GM12875 (cell line): ENCODE data around the gene ZNF260.
"Not testable (repeated sequence)": the region's sequence is repeated elsewhere in the genome, so short reads cannot be mapped to it uniquely, and the experiment has no call there.

Experiments
- H3K4me3 ChIP-seq: one replicate; pipeline ENCODE4 v1.5.1; 2011; ENCODE audit warnings: low read depth, low read length, control low read depth
- CTCF ChIP-seq: IDR thresholded peaks from 2 replicates; pipeline ENCODE4 v1.5.1; 2011; ENCODE audit warnings: low read depth, mild to moderate bottlenecking, control low read depth, inconsistent platforms, low read length, moderate library complexity, borderline replicate concordance; ENCODE audit not compliant: insufficient read depth

Gene ZNF260

GRCh38 chr19:36514012-36514612 is 14.0 kb downstream of the ZNF260 start:
- no peak overlapping the region for H3K4me3 ChIP-seq
- TF ChIP-seq CTCF, result no peak

- no peak for TF ChIP-seq CTCF
- no peak overlapping the region for H3K4me3 ChIP-seq
Measured at GRCh38 chr19:36508325-36508724, 19.7 kb downstream of the ZNF260 start.

GRCh38 chr19:36501973-36502372 is 26.1 kb downstream of the ZNF260 start:
- H3K4me3 ChIP-seq, result no peak overlapping the region
- no peak for TF ChIP-seq CTCF

GRCh38 chr19:36497001-36497400 is 31.1 kb downstream of the ZNF260 start:
- no peak for TF ChIP-seq CTCF
- no peak overlapping the region for H3K4me3 ChIP-seq

- TF ChIP-seq CTCF, result peak; percentile 50; the same call in 1 of the 2 replicates
- not testable (repeated sequence) for H3K4me3 ChIP-seq
Measured at GRCh38 chr19:36492689-36493453, 35.2 kb downstream of the ZNF260 start.

- peak overlapping the region; percentile 5 for H3K4me3 ChIP-seq
Measured at GRCh38 chr19:36490846-36491245, 37.2 kb downstream of the ZNF260 start.

GRCh38 chr19:36489920-36490415 is 38.1 kb downstream of the ZNF260 start:
- no peak for TF ChIP-seq CTCF
- H3K4me3 ChIP-seq, result peak overlapping the region; percentile 81
